Measurements from ENCODE around the gene DNAH14.
"Not testable (repeated sequence)": the region's sequence is repeated elsewhere in the genome, so short reads cannot be mapped to it uniquely, and the experiment has no call there.

Gene DNAH14

GRCh38 chr1:225158291-225158690, 228.8 kb downstream of the DNAH14 start:
- no peak for DNase-seq

GRCh38 chr1:225159793-225160192, 230.3 kb downstream of the DNAH14 start:
- DNase-seq = no peak

GRCh38 chr1:225177409-225177808, 247.9 kb downstream of the DNAH14 start:
- DNase-seq = not testable (repeated sequence)

- no peak for DNase-seq
Measured at GRCh38 chr1:225179686-225180085, 250.2 kb downstream of the DNAH14 start.

- no peak for DNase-seq
Measured at GRCh38 chr1:225182716-225183115, 253.2 kb downstream of the DNAH14 start.

- DNase-seq = no peak
Measured at GRCh38 chr1:225191199-225191753, 261.8 kb downstream of the DNAH14 start.

GRCh38 chr1:225201447-225201846, 272.0 kb downstream of the DNAH14 start:
- DNase-seq = no peak

- DNase-seq = no peak
Measured at GRCh38 chr1:225207791-225208190, 278.3 kb downstream of the DNAH14 start.

GRCh38 chr1:225209153-225209552, 279.7 kb downstream of the DNAH14 start:
- DNase-seq = no peak

GRCh38 chr1:225210180-225210579, 280.7 kb downstream of the DNAH14 start:
- DNase-seq = not testable (repeated sequence)

GRCh38 chr1:225211694-225212442, 282.4 kb downstream of the DNAH14 start:
- DNase-seq = not testable (repeated sequence)

GRCh38 chr1:225224287-225224686, 294.8 kb downstream of the DNAH14 start:
- DNase-seq = no peak

- no peak for DNase-seq
Measured at GRCh38 chr1:225225681-225226080, 296.2 kb downstream of the DNAH14 start.

GRCh38 chr1:225228871-225229303, 299.4 kb downstream of the DNAH14 start:
- DNase-seq = no peak

GRCh38 chr1:225229429-225229828, 300.0 kb downstream of the DNAH14 start:
- not testable (repeated sequence) for DNase-seq

- no peak for DNase-seq
Measured at GRCh38 chr1:225230483-225230882, 301.0 kb downstream of the DNAH14 start.

GRCh38 chr1:225232930-225233329, 303.5 kb downstream of the DNAH14 start:
- DNase-seq = not testable (repeated sequence)

- no peak for DNase-seq
Measured at GRCh38 chr1:225242611-225243010, 313.1 kb downstream of the DNAH14 start.

GRCh38 chr1:225250432-225250831, 321.0 kb downstream of the DNAH14 start:
- DNase-seq = no peak

GRCh38 chr1:225253173-225253572, 323.7 kb downstream of the DNAH14 start:
- no peak for DNase-seq

- no peak for DNase-seq
Measured at GRCh38 chr1:225253784-225254183, 324.3 kb downstream of the DNAH14 start.

GRCh38 chr1:225254676-225255075, 325.2 kb downstream of the DNAH14 start:
- no peak for DNase-seq

- no peak for DNase-seq
Measured at GRCh38 chr1:225257081-225257480, 327.6 kb downstream of the DNAH14 start.

GRCh38 chr1:225258811-225259210, 329.3 kb downstream of the DNAH14 start:
- no peak for DNase-seq

- no peak for DNase-seq
Measured at GRCh38 chr1:225259542-225259941, 330.1 kb downstream of the DNAH14 start.

All from activated CD4-positive, alpha-beta T cell treated with anti-CD3 and anti-CD28 coated beads, Interleukin-2, amount 50 U/mL, for 4 hours (primary cell).